ENCODE measurements around the gene NACC1. TPM values are rescaled to one million over a fixed set of nuclear protein-coding genes. Genes with fewer than 3 reads are reported as not detected.
A peak's percentile ranks its signal among the peaks of the same experiment; 100 is the strongest.

The NACC1 gene
- total RNA-seq, 1 experiment from 2014 or later: 237 TPM

GRCh38 chr19:13104360-13104847, 13.7 kb upstream of the NACC1 start:
- Mint-ChIP-seq H3K27ac (no peak overlapping the region; the same call in 1 of the 2 replicates), H3K9me3 (no peaks in the 10 kb centered on the region), H3K4me1 (peaks cover 4% of the 10 kb centered on the region), H3K36me3 (peaks cover 5% of the 10 kb centered on the region; the same call in 1 of the 2 replicates), H3K4me3 (no peak overlapping the region), H3K27me3 (ENCODE audit: low read depth) (peaks cover 30% of the 10 kb centered on the region)
- TF ChIP-seq HMGXB4 (CRISPR knock-in tag; IDR thresholded peaks at IDR 0.05) (peak; percentile 77; the same call in 1 of the 2 replicates), CTCF (IDR thresholded peaks at IDR 0.05) (peak; percentile 73), ZNF396 (CRISPR knock-in tag; IDR thresholded peaks at IDR 0.05; ENCODE audit: borderline replicate concordance) (no peak), PREB (CRISPR knock-in tag; IDR thresholded peaks at IDR 0.05; ENCODE audit: borderline replicate concordance) (no peak), ZNF263 (CRISPR knock-in tag; IDR thresholded peaks at IDR 0.05; ENCODE audit: low read depth) (no peak), TEAD1 (CRISPR knock-in tag; IDR thresholded peaks at IDR 0.05) (no peak), JUN (CRISPR knock-in tag; IDR thresholded peaks at IDR 0.05) (no peak)
- ATAC-seq: peak; percentile 57
- ChIA-PET POLR2A (interaction anchor here (0.6 to 1.4 kb wide), 5 partner anchors 10 to 299 kb away, joined by 3 to 7 read pairs (median 4); partner anchors contain the start of genes IER2, NACC1 and STX10), CTCF (interaction anchor here (0.5 to 3.4 kb wide), 22 partner anchors 9 to 523 kb away, joined by 3 to 34 read pairs (median 5); partner anchors contain the start of genes NACC1 and TRMT1)
- DNase-seq (ENCODE audit: low spot score): peak; percentile 82

GRCh38 chr19:13104848-13105711, 13.0 kb upstream of the NACC1 start:
- Mint-ChIP-seq H3K9me3 (no peaks in the 10 kb centered on the region), H3K36me3 (peaks cover 8% of the 10 kb centered on the region), H3K4me3 (no peak overlapping the region), H3K4me1 (peaks cover 4% of the 10 kb centered on the region), H3K27ac (no peak overlapping the region; the same call in 1 of the 2 replicates), H3K27me3 (ENCODE audit: low read depth) (peaks cover 24% of the 10 kb centered on the region)
- POLR2A ChIA-PET: interaction anchor here (0.6 to 1.4 kb wide), 5 partner anchors 11 to 300 kb away, joined by 3 to 7 read pairs (median 4); partner anchors contain the start of genes IER2, NACC1 and STX10
- DNase-seq (ENCODE audit: low spot score): no peak
- ATAC-seq: no peak
- CTCF ChIA-PET: interaction anchor here (0.5 to 3.4 kb wide), 22 partner anchors 8 to 523 kb away, joined by 3 to 34 read pairs (median 4); partner anchors contain the start of genes NACC1 and TRMT1
- TF ChIP-seq SP1 (CRISPR knock-in tag; conservative IDR thresholded peaks at IDR 0.05) (no peak), ZNF121 (CRISPR knock-in tag; IDR thresholded peaks at IDR 0.05) (no peak), IRF1 (CRISPR knock-in tag; IDR thresholded peaks at IDR 0.05) (no peak), ZNF671 (CRISPR knock-in tag; IDR thresholded peaks at IDR 0.05) (no peak), ARID4B (CRISPR knock-in tag; IDR thresholded peaks at IDR 0.05; ENCODE audit: borderline replicate concordance) (no peak), FOXJ3 (CRISPR knock-in tag; IDR thresholded peaks at IDR 0.05; ENCODE audit: borderline replicate concordance) (no peak), ATF2 (CRISPR knock-in tag; IDR thresholded peaks at IDR 0.05; ENCODE audit: borderline replicate concordance, low read depth) (no peak), MXD4 (CRISPR knock-in tag; IDR thresholded peaks at IDR 0.05; ENCODE audit: borderline replicate concordance) (no peak), NR1H2 (CRISPR knock-in tag; IDR thresholded peaks at IDR 0.05) (no peak), ZNF281 (CRISPR knock-in tag; IDR thresholded peaks at IDR 0.05) (no peak), ATF1 (CRISPR knock-in tag; IDR thresholded peaks at IDR 0.05) (no peak)
